H1 (cell line): ENCODE data around the gene WDR91. TPM values are rescaled to one million over a fixed set of nuclear protein-coding genes. Genes with fewer than 3 reads are reported as not detected.

Experiments used
- CTCF ChIA-PET: fragments of 300-600 bp; sonication (Branson Sonifier 250); formaldehyde crosslinking; loops from one replicate; lab custom pipeline; 2021; ENCODE audit not compliant: partially characterized antibody; lab: Charles Lee
- POLR2A ChIA-PET: fragments of 300-600 bp; sonication (Branson Sonifier 250); formaldehyde crosslinking; loops from one replicate; lab custom pipeline; 2021; ENCODE audit warnings: inconsistent platforms; ENCODE audit not compliant: partially characterized antibody; lab: Charles Lee
- DNase-seq, 2 experiments: peaks; one replicate each; pipeline versions ENCODE4 v3.0.0 to v3.0.0-alpha.2; 2010 to 2022; ENCODE audit warnings: low spot score in 2 of 2, low read depth in 1 of 2, mixed read lengths in 1 of 2
- FAIRE-seq: peaks from 2 replicates; lab custom pipeline; 2011; peaks lifted over from hg19 to GRCh38; lab: Jason Lieb, UNC
- H2AFZ ChIP-seq: 2 replicates; pipeline ENCODE4 v1.8.1; 2012; ENCODE audit warnings: low read length, inconsistent platforms
- H2AK5ac ChIP-seq: 2 replicates; pipeline ENCODE4 v1.6.1; 2013; ENCODE audit warnings: low read depth, low read length
- H2BK120ac ChIP-seq: replicated peaks from 2 replicates; pipeline ENCODE3; 2013; ENCODE audit warnings: low read depth, low read length, inconsistent platforms
- H2BK12ac ChIP-seq: 2 replicates; pipeline ENCODE4 v1.6.1; 2013; ENCODE audit warnings: low read depth, low read length
- H2BK15ac ChIP-seq: 2 replicates; pipeline ENCODE4 v1.6.1; 2013; ENCODE audit warnings: low read length
- H2BK20ac ChIP-seq: 2 replicates; pipeline ENCODE4 v1.6.1; 2013; ENCODE audit warnings: low read length
- H2BK5ac ChIP-seq: 2 replicates; pipeline ENCODE4 v1.6.1; 2013; ENCODE audit warnings: low read depth, low read length
- H3K14ac ChIP-seq: 2 replicates; pipeline ENCODE4 v1.6.1; 2013; ENCODE audit warnings: inconsistent platforms; ENCODE audit not compliant: insufficient read length
- H3K18ac ChIP-seq: 2 replicates; pipeline ENCODE4 v1.6.1; 2013; ENCODE audit warnings: low read length; ENCODE audit errors: extremely low read depth
- H3K23ac ChIP-seq: 2 replicates; pipeline ENCODE4 v1.6.1; 2013; ENCODE audit warnings: inconsistent platforms; ENCODE audit not compliant: insufficient read length
- H3K23me2 ChIP-seq: 2 replicates; pipeline ENCODE4 v1.6.1; 2013; ENCODE audit warnings: low read depth, low read length
- H3K27ac ChIP-seq: 2 replicates; pipeline ENCODE4 v1.6.1; 2011; ENCODE audit warnings: low read depth, low read length, inconsistent platforms
- H3K27me3 ChIP-seq, 4 experiments: replicated peaks in 1 of 4; 1 replicate in 1 of 4; 2 replicates in 3 of 4; pipeline versions ENCODE4 v1.6.1 to v1.8.1; 2011 to 2013; ENCODE audit warnings: low read length in 3 of 4, mild to moderate bottlenecking in 3 of 4, inconsistent platforms in 2 of 4, mixed read lengths in 2 of 4, moderate library complexity in 1 of 4; ENCODE audit not compliant: control insufficient read depth in 3 of 4, insufficient read depth in 3 of 4; ENCODE audit errors: extremely low read depth in 1 of 4
- H3K36me3 ChIP-seq, 4 experiments: 2 replicates each; pipeline versions ENCODE4 v1.6.1 to v1.8.1; 2011 to 2013; ENCODE audit warnings: mild to moderate bottlenecking in 4 of 4, low read length in 3 of 4, moderate library complexity in 2 of 4, control low read depth in 1 of 4, inconsistent platforms in 1 of 4; ENCODE audit not compliant: insufficient read depth in 4 of 4, control insufficient read depth in 2 of 4
- H3K4ac ChIP-seq: replicated peaks from 2 replicates; pipeline ENCODE3; 2013; ENCODE audit warnings: low read length, low read depth, mixed read lengths, inconsistent platforms; ENCODE audit not compliant: insufficient read length
- H3K4me1 ChIP-seq, 4 experiments: replicated peaks in 1 of 4; 1 replicate in 1 of 4; 2 replicates in 3 of 4; pipeline versions ENCODE4 v1.6.1 to v1.8.1; 2011 to 2013; ENCODE audit warnings: low read length in 3 of 4, inconsistent platforms in 2 of 4, mixed read lengths in 1 of 4; ENCODE audit not compliant: insufficient read depth in 4 of 4, control insufficient read depth in 3 of 4
- H3K4me2 ChIP-seq, 2 experiments: 2 replicates each; pipeline versions ENCODE4 v1.6.1 to v1.8.1; 2011 to 2013; ENCODE audit warnings: low read depth in 2 of 2, low read length in 2 of 2, control low read depth in 1 of 2, inconsistent platforms in 1 of 2, mild to moderate bottlenecking in 1 of 2; ENCODE audit not compliant: insufficient read depth in 1 of 2
- H3K4me3 ChIP-seq, 4 experiments: fragments of 200-600, 300-600 bp in 1 of 4; sonication (generic), shearing (Covaris generic), sonication (Bioruptor Twin) in 1 of 4; 2 replicates each; pipeline versions ENCODE4 v1.5.1 to v1.8.1; 2011 to 2016; ENCODE audit warnings: low read length in 4 of 4, low read depth in 3 of 4, control low read depth in 2 of 4, inconsistent platforms in 2 of 4, mild to moderate bottlenecking in 2 of 4, mixed read lengths in 1 of 4, moderate library complexity in 1 of 4; ENCODE audit not compliant: insufficient read depth in 2 of 4; ENCODE audit errors: extremely low read depth in 1 of 4
- H3K56ac ChIP-seq: replicated peaks from 2 replicates; pipeline ENCODE3; 2013; ENCODE audit warnings: low read depth, mild to moderate bottlenecking, mixed read lengths, low read length, inconsistent platforms; ENCODE audit not compliant: insufficient read length
- H3K79me1 ChIP-seq: 2 replicates; pipeline ENCODE4 v1.6.1; 2013; ENCODE audit warnings: low read depth, low read length, control low read depth
- H3K79me2 ChIP-seq, 2 experiments: 2 replicates each; pipeline versions ENCODE4 v1.6.1 to v1.8.1; 2012 to 2013; ENCODE audit warnings: low read length in 2 of 2, mild to moderate bottlenecking in 2 of 2, inconsistent platforms in 1 of 2; ENCODE audit not compliant: insufficient read depth in 2 of 2, control insufficient read depth in 1 of 2
- H3K9ac ChIP-seq, 4 experiments: replicated peaks in 1 of 4; 1 replicate in 1 of 4; 2 replicates in 3 of 4; pipeline versions ENCODE4 v1.6.1 to v1.8.1; 2011 to 2013; ENCODE audit warnings: low read depth in 3 of 4, low read length in 3 of 4, control low read depth in 2 of 4, mild to moderate bottlenecking in 2 of 4, moderate library complexity in 2 of 4, inconsistent platforms in 1 of 4; ENCODE audit errors: extremely low read depth in 1 of 4
- H3K9me3 ChIP-seq, 2 experiments: 2 replicates each; pipeline versions ENCODE4 v1.6.1 to v1.8.1; 2012 to 2013; ENCODE audit warnings: mild to moderate bottlenecking in 2 of 2, moderate library complexity in 2 of 2, control low read depth in 1 of 2, inconsistent platforms in 1 of 2, low read depth in 1 of 2, low read length in 1 of 2, mixed read lengths in 1 of 2; ENCODE audit not compliant: insufficient read depth in 2 of 2
- H4K20me1 ChIP-seq, 2 experiments: replicated peaks in 1 of 2; 2 replicates each; pipeline versions ENCODE3 to v1.8.1; 2011 to 2013; ENCODE audit warnings: inconsistent platforms in 2 of 2, low read length in 2 of 2, mild to moderate bottlenecking in 1 of 2; ENCODE audit not compliant: insufficient read depth in 2 of 2, control insufficient read depth in 1 of 2
- H4K5ac ChIP-seq: 2 replicates; pipeline ENCODE4 v1.6.1; 2013; ENCODE audit warnings: low read length, low read depth, mixed read lengths, inconsistent platforms; ENCODE audit not compliant: insufficient read length
- H4K8ac ChIP-seq: 2 replicates; pipeline ENCODE4 v1.8.0; 2013; ENCODE audit warnings: mild to moderate bottlenecking, moderate library complexity, low read length, inconsistent platforms; ENCODE audit not compliant: insufficient read depth; ENCODE audit errors: extremely low read depth
- H4K91ac ChIP-seq: replicated peaks from 2 replicates; pipeline ENCODE3; 2013; ENCODE audit warnings: low read length, mixed read lengths, inconsistent platforms; ENCODE audit not compliant: insufficient read length
- CREB1 ChIP-seq: IDR thresholded peaks from 2 replicates; pipeline ENCODE4 v1.6.1; 2012; ENCODE audit warnings: inconsistent platforms
- EZH2 ChIP-seq: fragments of 200-600 bp; sonication (generic); IDR thresholded peaks from 2 replicates; pipeline ENCODE4 v1.7.1; 2012; ENCODE audit warnings: low read depth, mild to moderate bottlenecking, moderate library complexity, low read length, inconsistent platforms; ENCODE audit not compliant: severe bottlenecking
- FOSL1 ChIP-seq: IDR thresholded peaks from 2 replicates; pipeline ENCODE4 v1.6.1; 2011; ENCODE audit warnings: mild to moderate bottlenecking, low read depth, low read length, moderate library complexity; ENCODE audit not compliant: insufficient read depth
- KDM1A ChIP-seq: fragments of 200-600, 300-600 bp; sonication (generic); IDR thresholded peaks from 2 replicates; pipeline ENCODE4 v1.7.1; 2016; ENCODE audit warnings: mild to moderate bottlenecking, low read length, borderline replicate concordance
- RNF2 ChIP-seq: fragments of 200-900, 300-1000 bp; sonication (generic); IDR thresholded peaks from 2 replicates; pipeline ENCODE4 v1.7.1; 2016; ENCODE audit warnings: borderline replicate concordance, low read depth, mild to moderate bottlenecking, antibody characterized with exemption, low read length; ENCODE audit not compliant: poor library complexity, severe bottlenecking; ENCODE audit errors: missing control alignments
- TAF7 ChIP-seq: optimal IDR thresholded peaks from 2 replicates; pipeline ENCODE3; 2011; ENCODE audit warnings: low read depth, mild to moderate bottlenecking, inconsistent platforms, low read length, moderate library complexity, borderline replicate concordance
- YY1 ChIP-seq: IDR thresholded peaks from 2 replicates; pipeline ENCODE4 v1.6.1; 2011; ENCODE audit warnings: low read depth, mild to moderate bottlenecking, low read length
- WGBS, 2 experiments: shearing (Covaris generic) in 1 of 2; methylation state at CpG; one replicate each; pipeline versions ENCODE4 v1.1.6 to v1.1.7; 2013 to 2015; ENCODE audit warnings: low lambda C conversion rate in 2 of 2, mixed read lengths in 2 of 2, inconsistent platforms in 1 of 2, low coverage in 1 of 2, missing lambda C conversion rate in 1 of 2; ENCODE audit not compliant: insufficient replicate concordance in 2 of 2, insufficient coverage in 1 of 2, insufficient read length in 1 of 2; ENCODE audit errors: extremely low coverage in 1 of 2, missing lambda C conversion rate in 1 of 2; 5-methylcytosine and 5-hydroxymethylcytosine counted together
- long read RNA-seq, 2 experiments: library from RNA in 1 of 2; library from capped mRNA in 1 of 2; stranded (forward); transcript quantifications; one replicate each; pipeline ENCODE4 v2.0.0, GENCODE V29; 2021; ENCODE audit warnings: inconsistent platforms in 1 of 2
- polyA minus RNA-seq, 3 experiments: library from RNA; depleted of rRNA, polyadenylated mRNA; stranded (reverse); fragments of >200 nt; gene quantifications; 1 replicate in 2 of 3; 2 replicates in 1 of 3; pipeline ENCODE4 v1.2.3, GENCODE V29; 2011
- polyA plus RNA-seq, 7 experiments: library from polyadenylated mRNA; depleted of rRNA in 3 of 7; stranded (reverse) in 5 of 7; unstranded in 2 of 7; fragments of >200 nt in 5 of 7; fragments of 200-250 nt in 2 of 7; gene quantifications; 1 replicate in 5 of 7; 2 replicates in 1 of 7; 4 replicates in 1 of 7; pipeline versions ENCODE4 v1.2.1 to v1.2.3, GENCODE V29; 2011 to 2013; ENCODE audit warnings: missing spikeins in 2 of 7, mixed read lengths in 2 of 7
- total RNA-seq: library from RNA; stranded (reverse); fragmentation: NEBNext Ultra II Directional; extraction: Animal tissue kit (Norgen Biotek cat#: 25700); gene quantifications from 2 replicates; pipeline ENCODE4 v1.2.1, GENCODE V29; 2021
- TF ChIP-seq, protein P1 (sequence below): IDR thresholded peaks from 2 replicates; pipeline ENCODE4 v1.6.1; 2012; ENCODE audit warnings: inconsistent platforms

Gene WDR91
- total RNA-seq (12.7 and 14.7 TPM in 2 replicates), polyA plus RNA-seq (2011; rRNA removed) (8.2 and 11.2 TPM in 2 replicates), polyA minus RNA-seq (2011; rRNA and poly(A)+ RNA removed) (13.2 and 16.6 TPM in 2 replicates)
- polyA plus RNA-seq (2011; cell fraction: cytosol; rRNA removed), result 13.0 TPM
- polyA plus RNA-seq (2011; cell fraction: nucleus; rRNA removed), result 38.4 TPM
- polyA plus RNA-seq (2012, experiment 1 of 2), result 4.8 to 9.7 TPM (median 9.0 TPM) in 4 replicates
- polyA plus RNA-seq (2012, experiment 2 of 2), result 6.7 TPM
- polyA plus RNA-seq (2013, experiment 1 of 2), result 5.7 TPM
- polyA plus RNA-seq (2013, experiment 2 of 2), result 5.6 TPM
- polyA minus RNA-seq (2011; cell fraction: cytosol; rRNA and poly(A)+ RNA removed), result 6.8 TPM
- polyA minus RNA-seq (2011; cell fraction: nucleus; rRNA and poly(A)+ RNA removed), result 10.2 TPM
- long read RNA-seq, experiment 1, full-length matches to known transcripts, result 1 of 6 reads
- long read RNA-seq, experiment 1, partial matches to known transcripts, result 4 of 6 reads
- long read RNA-seq, experiment 1, other reads (novel, unspliced or antisense), result 1 of 6 reads
- long read RNA-seq, experiment 2, result 0 reads

DNA sequence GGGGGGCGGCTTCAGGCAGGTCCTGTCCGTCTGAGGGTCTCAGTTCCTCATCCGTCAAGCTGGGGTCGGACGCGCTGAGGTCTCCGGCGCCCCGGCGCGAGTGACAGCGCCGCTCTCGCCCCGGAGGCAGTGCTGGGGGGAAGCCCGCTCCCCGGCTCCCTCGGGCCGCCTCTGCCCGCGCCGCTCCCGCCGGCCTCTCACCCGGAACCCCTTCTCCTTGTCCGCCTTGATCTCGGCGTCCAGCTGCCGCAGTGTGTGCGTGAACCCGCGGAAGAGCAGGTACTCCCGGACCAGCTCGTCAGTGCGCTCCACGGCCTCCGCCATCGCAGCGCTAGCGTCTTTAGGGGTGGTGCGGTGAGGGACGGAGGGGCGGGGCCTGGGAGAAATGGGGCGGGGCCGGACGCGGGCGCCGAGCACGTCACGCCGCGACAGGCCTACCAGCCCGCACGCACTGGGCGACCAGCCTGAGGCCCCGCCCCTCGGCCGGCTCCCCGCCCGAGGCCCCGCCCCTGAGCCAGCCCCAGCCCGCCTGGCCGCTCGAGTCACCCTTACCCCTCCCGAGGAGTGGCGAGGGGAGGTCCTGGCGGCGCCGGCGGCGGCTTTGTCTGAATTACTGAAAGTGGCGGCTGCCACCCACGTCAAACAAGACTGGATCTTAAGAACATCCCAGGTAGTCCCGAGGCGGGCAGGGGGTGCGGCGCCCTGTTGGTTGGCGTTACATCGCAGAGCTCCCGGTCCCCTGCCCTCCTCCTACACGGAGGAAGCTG, at the start of gene WDR91:
WDR91 (minus strand) TSS at position 348 of the 767 bp plus-strand sequence; CDS start at position 324, 24 bp downstream.
- Histone ChIP-seq H3K79me1 (no peaks in the 10 kb centered on the region), H3K4me2 (peak within 1 kb of the TSS; percentile 94 to 96), H3K4me3 (peak within 1 kb of the TSS; percentile 58 to 97 (median 78)), H4K91ac (peak within 1 kb of the TSS; percentile 88), H3K36me3 (no peaks in the 10 kb centered on the region), H3K23me2 (peaks cover 8% of the 10 kb centered on the region), H2AFZ (peak within 1 kb of the TSS; percentile 93), H3K27me3 (peaks cover 0 to 8% (median 3%) of the 10 kb centered on the region in 4 experiments; a peak in 5 of 7 replicates), H2BK20ac (no peak within 1 kb of the TSS), H3K9me3 (no peaks in the 10 kb centered on the region), H3K4ac (no peak within 1 kb of the TSS), H2BK5ac (no peak within 1 kb of the TSS; the same call in 1 of the 2 replicates), H3K9ac (peak within 1 kb of the TSS; percentile 62 to 83 (median 70)), H3K18ac (peak within 1 kb of the TSS; percentile 87), H4K20me1 (no peaks in the 10 kb centered on the region), H3K14ac (no peak within 1 kb of the TSS), H2BK120ac (no peak within 1 kb of the TSS), H3K56ac (peak within 1 kb of the TSS; percentile 65), H2BK15ac (peak within 1 kb of the TSS; percentile 10; the same call in 1 of the 2 replicates), H3K23ac (no peak within 1 kb of the TSS), H3K79me2 (no peaks in the 10 kb centered on the region), H2AK5ac (peak within 1 kb of the TSS; percentile 7; the same call in 1 of the 2 replicates), H2BK12ac (peak within 1 kb of the TSS; percentile 12; the same call in 1 of the 2 replicates), H4K5ac (peak within 1 kb of the TSS; percentile 66), H3K4me1 (no peaks in the 10 kb centered on the region; a peak in 2 of 7 replicates), H4K8ac (no peak within 1 kb of the TSS), H3K27ac (no peak within 1 kb of the TSS)
- DNase-seq (peak; percentile 78 to 92), FAIRE-seq (no peak)
- ChIA-PET POLR2A (interaction anchor here (0.6 to 1.5 kb wide), 3 partner anchors 46 to 183 kb away, joined by 3 to 4 read pairs (median 3); no protein-coding TSS in a partner anchor), CTCF (interaction anchor here (1.0 to 2.3 kb wide), 2 partner anchors 17 to 21 kb away, joined by 4 to 5 read pairs; no protein-coding TSS in a partner anchor)
- WGBS, 2 experiments, result 1% methylated on average over 49 of the region's 82 CpGs; no CpG with 5 or more reads in 1 of the 2 experiments
- peak; percentile 82 for TF ChIP-seq TAF7
- peak; percentile 78 for TF ChIP-seq CREB1
- TF ChIP-seq, protein P1, sequence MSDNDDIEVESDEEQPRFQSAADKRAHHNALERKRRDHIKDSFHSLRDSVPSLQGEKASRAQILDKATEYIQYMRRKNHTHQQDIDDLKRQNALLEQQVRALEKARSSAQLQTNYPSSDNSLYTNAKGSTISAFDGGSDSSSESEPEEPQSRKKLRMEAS, result no peak
- TF ChIP-seq YY1, result peak; percentile 82
- no peak for TF ChIP-seq KDM1A
- TF ChIP-seq RNF2, result no peak
- no peak for TF ChIP-seq FOSL1
- no peak for TF ChIP-seq EZH2
